Left renal pelvis (tissue), 4 donors: ENCODE results near the gene NR2C2AP. TPM values are rescaled to one million over a fixed set of nuclear protein-coding genes. Genes with fewer than 3 reads are reported as not detected.
A peak's percentile ranks its signal among the peaks of the same experiment; 100 is the strongest.
"Not testable (repeated sequence)": the region's sequence is repeated elsewhere in the genome, so short reads cannot be mapped to it uniquely, and the experiment has no call there.

Experiments used
- DNase-seq, 4 donors: peaks; one replicate each; pipeline ENCODE4 v3.0.0-alpha.2; 2013; ENCODE audit warnings: low read depth in 4 of 4, low spot score in 3 of 4
- polyA plus RNA-seq, 4 donors: library from polyadenylated mRNA; unstranded; fragments of 120-200 nt; gene quantifications; one replicate each; pipeline ENCODE4 v1.2.1, GENCODE V29; 2013; ENCODE audit not compliant: insufficient read length in 4 of 4

The NR2C2AP gene
- polyA plus RNA-seq = 10 to 100 TPM; 10.3 to 16.0 (median 13.3) TPM

- DNase-seq = peak; percentile 71 to 80 (median 72)
Observed at GRCh38 chr19:19203012-19203856, at the start of gene NR2C2AP. TSS of gene NR2C2AP (minus strand) at chr19:19203414. CDS start at chr19:19203060, 354 bp downstream.

- no peak for DNase-seq
Observed at GRCh38 chr19:19250196-19250801, 47.1 kb upstream of the NR2C2AP start.

GRCh38 chr19:19240476-19240875, 37.3 kb upstream of the NR2C2AP start:
- no peak for DNase-seq

GRCh38 chr19:19239675-19240074, 36.5 kb upstream of the NR2C2AP start:
- no peak for DNase-seq

- no peak for DNase-seq
Observed at GRCh38 chr19:19238126-19238894, 35.1 kb upstream of the NR2C2AP start.

GRCh38 chr19:19236173-19236572, 33.0 kb upstream of the NR2C2AP start:
- DNase-seq = no peak

- DNase-seq = no peak
Observed at GRCh38 chr19:19234220-19234816, 31.1 kb upstream of the NR2C2AP start.

GRCh38 chr19:19232261-19232721, 29.1 kb upstream of the NR2C2AP start:
- no peak for DNase-seq

GRCh38 chr19:19230999-19231398, 27.8 kb upstream of the NR2C2AP start:
- no peak for DNase-seq

GRCh38 chr19:19229701-19230100, 26.5 kb upstream of the NR2C2AP start:
- no peak for DNase-seq

- DNase-seq = no peak
Observed at GRCh38 chr19:19227217-19227616, 24.0 kb upstream of the NR2C2AP start.

- DNase-seq = no peak
Observed at GRCh38 chr19:19226663-19227062, 23.4 kb upstream of the NR2C2AP start.

GRCh38 chr19:19226204-19226603, 23.0 kb upstream of the NR2C2AP start:
- DNase-seq = no peak

- DNase-seq = peak in 1 of 4 donors; percentile 29
Observed at GRCh38 chr19:19224852-19225494, 21.8 kb upstream of the NR2C2AP start.

- DNase-seq = no peak
Observed at GRCh38 chr19:19224150-19224851, 21.1 kb upstream of the NR2C2AP start.

GRCh38 chr19:19223636-19224035, 20.4 kb upstream of the NR2C2AP start:
- no peak for DNase-seq

GRCh38 chr19:19223060-19223459, 19.8 kb upstream of the NR2C2AP start:
- DNase-seq = no peak

GRCh38 chr19:19221000-19221399, 17.8 kb upstream of the NR2C2AP start:
- not testable (repeated sequence) for DNase-seq

- DNase-seq = no peak
Observed at GRCh38 chr19:19218911-19219310, 15.7 kb upstream of the NR2C2AP start.

GRCh38 chr19:19217099-19217498, 13.9 kb upstream of the NR2C2AP start:
- DNase-seq = no peak
